GM21423 (cell line): ENCODE measurements around the gene SUB1.
"Not testable (repeated sequence)": the region's sequence is repeated elsewhere in the genome, so short reads cannot be mapped to it uniquely, and the experiment has no call there.

Experiments
- ATAC-seq: cut with Tn5 transposase; IDR thresholded peaks from one replicate; pipeline ENCODE4 v1.9.1; 2021; ENCODE audit warnings: mild to moderate bottlenecking, moderate library complexity; ENCODE audit not compliant: unreplicated experiment

SUB1 gene

GRCh38 chr5:32598260-32598937 is 13.0 kb downstream of the SUB1 start:
- ATAC-seq = no peak

GRCh38 chr5:32598997-32599549 is 13.7 kb downstream of the SUB1 start:
- ATAC-seq = no peak

GRCh38 chr5:32600054-32600622 is 14.8 kb downstream of the SUB1 start:
- no peak for ATAC-seq

GRCh38 chr5:32601623-32602295 is 16.4 kb downstream of the SUB1 start:
- ATAC-seq = no peak

GRCh38 chr5:32602906-32603305 is 17.5 kb downstream of the SUB1 start:
- no peak for ATAC-seq

GRCh38 chr5:32604800-32605765 is 19.7 kb downstream of the SUB1 start:
- ATAC-seq = no peak

DNA sequence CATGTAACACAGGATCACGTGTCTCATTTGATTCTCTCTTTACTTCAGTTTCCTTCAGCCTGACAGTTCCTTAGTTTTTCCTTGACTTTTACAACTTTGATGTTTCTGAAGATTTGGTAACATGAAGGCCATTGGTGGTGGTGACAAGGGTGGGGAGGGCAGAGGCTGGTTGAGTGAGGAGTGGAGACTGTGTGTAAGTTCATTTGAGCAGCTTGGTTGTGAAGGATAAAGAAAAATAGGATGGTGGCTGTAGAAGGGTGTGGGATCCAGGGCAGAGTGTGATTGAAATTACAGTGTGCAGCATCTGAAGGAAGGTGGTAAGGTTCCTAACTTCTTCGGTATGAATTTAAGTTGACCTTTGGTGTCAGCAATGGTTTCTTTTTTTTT is 20.4 kb downstream of the SUB1 start:
- no peak for ATAC-seq

DNA sequence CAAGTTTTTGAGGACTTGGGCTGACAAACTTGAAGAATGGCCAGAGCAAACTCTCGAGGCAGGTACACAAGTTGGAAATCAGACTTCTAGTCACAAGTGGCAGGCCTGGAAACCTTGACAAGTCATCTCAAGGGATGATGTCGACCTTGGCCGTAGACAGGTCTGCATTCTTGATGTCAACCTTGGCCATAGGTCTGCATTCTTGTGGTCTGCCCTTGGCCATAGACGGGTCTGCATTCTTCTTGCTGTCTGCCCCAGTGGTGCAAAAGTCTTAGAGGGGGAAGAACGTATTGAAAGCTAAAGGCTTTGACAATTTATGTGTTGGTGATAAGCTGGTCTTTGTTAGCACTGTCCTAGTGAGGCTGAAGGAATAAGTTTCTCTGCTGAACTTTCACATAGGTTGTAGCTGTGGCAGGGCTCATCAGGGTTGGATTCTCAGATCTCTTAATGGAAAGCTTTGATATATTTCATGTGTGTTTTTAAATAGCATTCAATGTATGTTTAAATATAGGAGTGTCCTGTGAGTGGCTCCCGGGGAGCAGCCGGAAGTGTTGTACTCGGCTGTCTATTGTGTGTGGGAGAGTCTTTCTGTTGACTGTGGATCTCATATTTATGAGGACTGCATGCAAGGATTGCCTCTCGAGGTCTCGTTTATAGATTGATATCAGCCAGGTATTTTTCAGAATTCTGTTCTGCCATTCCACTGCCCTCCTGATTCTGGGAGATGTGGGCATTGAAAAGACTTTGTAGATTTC is 27.0 kb downstream of the SUB1 start:
- no peak for ATAC-seq

GRCh38 chr5:32613050-32613672 is 27.8 kb downstream of the SUB1 start:
- no peak for ATAC-seq

DNA sequence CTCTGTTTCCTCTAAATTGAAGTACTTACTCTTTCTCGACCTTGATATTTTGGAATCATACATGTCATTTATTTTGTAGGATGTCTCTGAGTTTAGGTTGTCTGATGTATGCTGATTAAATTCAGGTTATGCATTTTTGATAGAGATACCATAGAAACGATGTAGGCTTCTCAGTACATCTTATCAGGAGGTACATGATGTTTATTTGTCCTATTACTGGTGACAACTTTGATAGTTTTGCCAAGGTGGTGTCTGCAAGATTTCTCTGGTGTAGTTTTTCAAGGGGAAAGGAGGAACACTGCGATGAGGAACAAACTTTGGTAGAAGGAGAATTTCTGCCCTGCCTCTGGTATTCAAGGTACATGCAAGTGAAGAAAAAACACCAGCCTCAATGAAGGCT is 29.9 kb downstream of the SUB1 start:
- ATAC-seq = no peak

DNA sequence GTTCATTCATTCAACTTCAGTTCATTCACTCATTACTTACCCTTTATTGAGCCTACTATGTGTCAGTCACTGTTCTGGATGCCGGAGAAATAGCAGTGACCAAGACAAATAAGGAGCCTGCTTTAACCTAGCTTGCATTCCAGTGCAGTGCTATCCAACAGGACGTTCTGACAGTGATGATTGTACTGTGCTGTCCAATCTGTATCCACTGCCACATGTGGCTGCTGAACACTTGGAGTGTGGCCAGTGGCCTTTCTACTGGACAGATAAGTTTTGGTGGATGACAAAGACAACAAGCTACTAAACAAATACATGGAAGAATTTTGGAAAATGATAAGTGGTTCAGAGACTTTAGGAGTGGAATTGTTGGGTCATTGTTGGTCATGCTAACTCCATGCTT is 33.6 kb downstream of the SUB1 start:
- no peak for ATAC-seq

DNA sequence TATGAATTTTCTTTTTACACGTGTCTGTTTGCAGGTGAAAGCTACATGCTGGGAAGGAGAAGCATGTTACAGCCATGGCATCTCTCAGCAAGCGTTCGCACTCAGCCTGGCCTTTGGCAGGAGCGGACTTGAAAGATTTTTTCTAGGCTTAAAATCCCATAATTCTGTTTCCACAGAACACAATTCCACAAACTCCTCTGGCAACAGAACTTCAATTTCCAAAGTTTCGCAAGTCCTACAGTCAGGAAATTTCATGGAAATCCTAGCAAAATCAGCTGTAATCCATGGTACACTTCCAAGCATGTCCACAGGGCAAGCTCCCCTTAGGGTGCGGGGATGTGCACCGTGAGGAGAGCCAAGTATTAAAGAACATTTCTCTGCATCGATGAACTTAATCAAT is 35.9 kb downstream of the SUB1 start:
- no peak for ATAC-seq

DNA sequence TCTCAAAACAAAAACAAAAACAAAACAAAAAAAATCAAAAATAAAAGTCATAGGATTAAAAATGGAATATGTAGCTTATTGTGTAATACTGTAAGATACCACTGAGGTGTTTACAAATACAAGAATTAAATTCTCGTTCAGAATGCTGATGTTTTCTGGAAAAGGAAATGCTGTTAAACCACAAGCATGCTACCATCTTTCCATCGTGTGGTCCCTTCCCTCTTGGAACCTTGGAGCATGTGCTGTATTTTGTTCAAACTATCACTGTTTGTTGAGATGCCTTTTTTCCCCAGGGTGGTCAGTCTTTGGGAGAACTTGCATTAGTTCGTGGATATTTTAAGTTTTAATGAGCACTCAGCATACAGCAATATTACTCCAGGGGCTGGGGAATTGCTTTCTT is 39.7 kb downstream of the SUB1 start:
- no peak for ATAC-seq

GRCh38 chr5:32625547-32625946 is 40.2 kb downstream of the SUB1 start:
- no peak for ATAC-seq

DNA sequence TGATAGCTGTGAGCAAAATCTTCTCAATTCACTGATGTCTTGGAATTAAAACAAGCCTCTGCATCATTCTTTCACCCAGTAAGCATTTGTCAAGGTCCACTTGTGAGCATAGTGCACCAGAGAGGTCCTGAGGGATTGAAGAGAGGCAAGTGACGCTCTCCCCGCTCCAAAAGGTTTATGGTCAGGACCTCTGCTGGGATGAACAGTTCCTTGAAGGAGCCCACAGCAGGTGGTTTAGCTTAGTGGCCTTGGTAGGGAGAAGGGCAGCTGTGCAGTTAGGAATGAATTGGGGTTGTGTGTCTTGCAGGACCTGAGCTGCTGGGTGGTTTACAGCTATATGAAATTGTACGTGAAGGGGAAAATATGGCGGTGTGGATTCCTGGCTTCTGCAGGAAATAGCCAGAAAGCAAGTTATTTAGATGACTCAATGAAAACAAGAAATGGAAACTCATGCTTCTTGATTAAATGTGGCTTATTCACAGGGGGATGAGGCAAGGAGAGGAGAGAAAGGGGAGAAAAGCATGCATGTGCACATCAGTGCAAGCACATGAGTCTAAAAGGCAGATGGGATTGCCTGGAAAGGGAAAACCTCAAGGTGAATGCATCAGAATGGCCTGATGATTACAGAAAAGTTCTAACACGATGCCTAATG is 42.0 kb downstream of the SUB1 start:
- ATAC-seq = no peak

GRCh38 chr5:32628049-32628844 is 42.9 kb downstream of the SUB1 start:
- no peak for ATAC-seq

GRCh38 chr5:32630867-32631491 is 45.6 kb downstream of the SUB1 start:
- no peak for ATAC-seq

DNA sequence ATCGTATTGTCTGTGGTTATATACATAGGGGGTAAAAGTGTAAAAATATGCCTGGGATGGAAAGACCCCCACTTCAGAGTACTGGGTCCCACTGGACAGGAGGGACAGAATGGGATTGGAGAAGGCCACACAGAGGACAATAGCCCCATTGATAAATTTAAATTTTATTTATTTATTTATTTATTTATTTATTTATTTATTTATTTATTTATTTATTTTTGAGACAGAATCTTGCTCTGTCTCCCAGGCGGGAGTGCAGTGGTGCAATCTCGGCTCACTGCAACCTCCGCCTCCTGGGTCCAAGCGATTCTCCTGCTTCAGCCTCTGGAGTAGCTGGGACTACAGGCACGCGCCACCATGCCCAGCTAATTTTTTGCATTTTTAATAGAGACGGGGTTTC is 47.7 kb downstream of the SUB1 start:
- not testable (repeated sequence) for ATAC-seq
